ENCODE data around the gene TLCD1. TPM values are rescaled to one million over a fixed set of nuclear protein-coding genes. Genes with fewer than 3 reads are reported as not detected.

TLCD1 gene
- polyA plus RNA-seq, 2 of the 4 experiments (the other 2 are of a cell fraction) = 36.7 to 83.3 TPM

DNA sequence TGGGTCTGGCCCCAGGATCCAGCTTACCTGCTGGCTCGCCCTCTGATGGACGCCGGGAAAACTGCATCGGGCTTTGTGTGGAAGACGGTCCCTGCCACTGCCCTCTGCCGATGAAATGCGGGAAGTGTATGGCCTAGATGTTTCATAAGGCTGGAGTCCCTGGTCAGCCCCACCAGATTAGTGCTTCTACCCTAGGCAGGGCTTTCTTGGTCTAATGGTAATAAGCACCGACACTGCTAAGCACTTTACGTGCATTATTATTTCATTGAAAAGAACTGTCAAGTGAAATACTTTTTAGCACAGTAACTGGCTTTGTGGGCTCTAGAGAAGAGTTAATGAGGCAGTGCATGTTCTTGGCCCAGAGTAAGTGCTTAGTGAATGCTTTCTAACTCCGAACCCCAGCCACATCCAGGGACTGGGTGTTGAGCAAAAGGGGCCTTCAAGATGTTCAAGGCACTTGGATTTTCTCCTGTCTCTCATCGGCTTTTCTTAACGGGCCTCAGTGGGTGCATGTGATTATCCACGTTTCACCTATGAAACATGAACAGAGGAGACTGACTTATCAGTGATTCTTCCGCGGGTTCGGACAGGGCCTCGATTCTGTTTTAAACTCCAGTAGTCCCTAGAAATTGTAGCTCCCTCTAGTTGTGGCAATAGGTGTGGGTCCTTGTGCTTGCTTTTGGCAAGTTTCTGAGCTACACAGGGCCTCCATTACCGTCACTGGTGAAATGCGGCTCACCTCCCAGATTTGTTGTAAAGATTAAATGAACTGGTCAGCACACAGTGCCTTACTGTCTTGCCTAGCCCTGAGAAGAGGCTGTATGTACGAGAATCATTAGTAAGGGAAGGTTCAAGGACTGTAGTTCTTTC lies 24.4 kb upstream of the TLCD1 start (continued):
- TF ChIP-seq, protein P1, sequence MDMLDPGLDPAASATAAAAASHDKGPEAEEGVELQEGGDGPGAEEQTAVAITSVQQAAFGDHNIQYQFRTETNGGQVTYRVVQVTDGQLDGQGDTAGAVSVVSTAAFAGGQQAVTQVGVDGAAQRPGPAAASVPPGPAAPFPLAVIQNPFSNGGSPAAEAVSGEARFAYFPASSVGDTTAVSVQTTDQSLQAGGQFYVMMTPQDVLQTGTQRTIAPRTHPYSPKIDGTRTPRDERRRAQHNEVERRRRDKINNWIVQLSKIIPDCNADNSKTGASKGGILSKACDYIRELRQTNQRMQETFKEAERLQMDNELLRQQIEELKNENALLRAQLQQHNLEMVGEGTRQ (IDR thresholded peaks at IDR 0.05) = no peak
- TF ChIP-seq, protein P2, sequence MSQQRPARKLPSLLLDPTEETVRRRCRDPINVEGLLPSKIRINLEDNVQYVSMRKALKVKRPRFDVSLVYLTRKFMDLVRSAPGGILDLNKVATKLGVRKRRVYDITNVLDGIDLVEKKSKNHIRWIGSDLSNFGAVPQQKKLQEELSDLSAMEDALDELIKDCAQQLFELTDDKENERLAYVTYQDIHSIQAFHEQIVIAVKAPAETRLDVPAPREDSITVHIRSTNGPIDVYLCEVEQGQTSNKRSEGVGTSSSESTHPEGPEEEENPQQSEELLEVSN (IDR thresholded peaks at IDR 0.05; ENCODE audit: borderline replicate concordance, low read depth) = no peak
- no peak for TF ChIP-seq TFCP2L1 (CRISPR knock-in tag; IDR thresholded peaks at IDR 0.05)

DNA sequence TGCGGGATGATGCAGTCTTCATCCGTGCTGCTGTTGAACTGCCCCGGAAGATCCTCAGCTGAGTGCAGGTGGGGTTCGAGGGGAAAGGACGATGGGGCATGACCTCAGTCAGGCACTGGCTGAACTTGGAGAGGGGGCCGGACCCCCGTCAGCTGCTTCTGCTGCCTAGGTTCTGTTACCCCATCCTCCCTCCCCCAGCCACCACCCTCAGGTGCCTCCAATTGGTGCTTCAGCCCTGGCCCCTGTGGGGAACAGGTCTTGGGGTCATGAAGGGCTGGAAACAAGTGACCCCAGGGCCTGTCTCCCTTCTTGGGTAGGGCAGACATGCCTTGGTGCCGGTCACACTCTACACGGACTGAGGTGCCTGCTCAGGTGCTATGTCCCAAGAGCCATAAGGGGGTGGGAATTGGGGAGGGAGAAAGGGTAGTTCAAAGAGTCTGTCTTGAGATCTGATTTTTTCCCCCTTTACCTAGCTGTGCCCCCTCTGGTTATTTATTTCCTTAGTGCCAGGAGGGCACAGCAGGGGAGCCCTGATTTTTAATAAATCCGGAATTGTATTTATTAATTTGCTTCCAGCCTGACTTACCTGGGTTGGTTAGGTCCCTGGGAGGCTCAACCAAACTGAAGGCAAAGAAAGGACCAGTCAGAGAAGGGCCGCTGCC lies 23.6 kb upstream of the TLCD1 start:
- Histone ChIP-seq H3K4me2 (peak overlapping the region; percentile 28; the same call in 2 of the 3 replicates), H3K4me1 (peaks cover 51% of the 10 kb centered on the region), H3K4me3 (no peak overlapping the region), H3K9me3 (no peaks in the 10 kb centered on the region), H3K27ac (peak overlapping the region; percentile 10 to 15; a peak in 3 of 6 replicates)
- DNase-seq (ENCODE audit: low read depth in 1 of 2, low spot score in 1 of 2) (no peak), FAIRE-seq (no peak), ATAC-seq (peak in 1 of 2 experiments; percentile 0; a peak in 3 of 6 replicates)
- POLR2A ChIA-PET = interaction anchor here (0.6 to 12.2 kb wide), 6 partner anchors 23 to 201 kb away, joined by 3 to 369 read pairs (median 4); partner anchors contain the start of genes NEK8, RPL23A and TLCD1
- WGBS (ENCODE audit: missing lambda C conversion rate) = 56% methylated on average over 11 of the region's 11 CpGs
- CTCF ChIA-PET = interaction anchor here (0.6 to 22.6 kb wide), 47 partner anchors 9 to 209 kb away, joined by 3 to 977 read pairs (median 5); partner anchors contain the start of genes DHRS13, FLOT2, NEK8 and PROCA1
- TF ChIP-seq JUN (IDR thresholded peaks at IDR 0.05) = no peak
- TF ChIP-seq FOSL2 (IDR thresholded peaks at IDR 0.05) = no peak
- no peak for TF ChIP-seq FOSL2 (CRISPR knock-in tag; IDR thresholded peaks at IDR 0.05)
- peak; percentile 76; the same call in 1 of the 2 replicates for TF ChIP-seq TP53 (CRISPR knock-in tag; IDR thresholded peaks at IDR 0.05)
- TF ChIP-seq CHD4 (IDR thresholded peaks at IDR 0.05; ENCODE audit: borderline replicate concordance) = no peak
- TF ChIP-seq NR3C1 (IDR thresholded peaks at IDR 0.05) = no peak
- TF ChIP-seq HOXB5 (CRISPR knock-in tag; IDR thresholded peaks at IDR 0.05) = no peak
- no peak for TF ChIP-seq ZFP36 (IDR thresholded peaks at IDR 0.05; ENCODE audit: borderline replicate concordance, partially characterized antibody)
- TF ChIP-seq, protein P3, sequence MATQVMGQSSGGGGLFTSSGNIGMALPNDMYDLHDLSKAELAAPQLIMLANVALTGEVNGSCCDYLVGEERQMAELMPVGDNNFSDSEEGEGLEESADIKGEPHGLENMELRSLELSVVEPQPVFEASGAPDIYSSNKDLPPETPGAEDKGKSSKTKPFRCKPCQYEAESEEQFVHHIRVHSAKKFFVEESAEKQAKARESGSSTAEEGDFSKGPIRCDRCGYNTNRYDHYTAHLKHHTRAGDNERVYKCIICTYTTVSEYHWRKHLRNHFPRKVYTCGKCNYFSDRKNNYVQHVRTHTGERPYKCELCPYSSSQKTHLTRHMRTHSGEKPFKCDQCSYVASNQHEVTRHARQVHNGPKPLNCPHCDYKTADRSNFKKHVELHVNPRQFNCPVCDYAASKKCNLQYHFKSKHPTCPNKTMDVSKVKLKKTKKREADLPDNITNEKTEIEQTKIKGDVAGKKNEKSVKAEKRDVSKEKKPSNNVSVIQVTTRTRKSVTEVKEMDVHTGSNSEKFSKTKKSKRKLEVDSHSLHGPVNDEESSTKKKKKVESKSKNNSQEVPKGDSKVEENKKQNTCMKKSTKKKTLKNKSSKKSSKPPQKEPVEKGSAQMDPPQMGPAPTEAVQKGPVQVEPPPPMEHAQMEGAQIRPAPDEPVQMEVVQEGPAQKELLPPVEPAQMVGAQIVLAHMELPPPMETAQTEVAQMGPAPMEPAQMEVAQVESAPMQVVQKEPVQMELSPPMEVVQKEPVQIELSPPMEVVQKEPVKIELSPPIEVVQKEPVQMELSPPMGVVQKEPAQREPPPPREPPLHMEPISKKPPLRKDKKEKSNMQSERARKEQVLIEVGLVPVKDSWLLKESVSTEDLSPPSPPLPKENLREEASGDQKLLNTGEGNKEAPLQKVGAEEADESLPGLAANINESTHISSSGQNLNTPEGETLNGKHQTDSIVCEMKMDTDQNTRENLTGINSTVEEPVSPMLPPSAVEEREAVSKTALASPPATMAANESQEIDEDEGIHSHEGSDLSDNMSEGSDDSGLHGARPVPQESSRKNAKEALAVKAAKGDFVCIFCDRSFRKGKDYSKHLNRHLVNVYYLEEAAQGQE (IDR thresholded peaks at IDR 0.05) = peak; percentile 9; the same call in 1 of the 2 replicates
- TF ChIP-seq NPAS2 (CRISPR knock-in tag; IDR thresholded peaks at IDR 0.05; ENCODE audit: borderline replicate concordance) = no peak
- no peak for TF ChIP-seq HDAC2 (IDR thresholded peaks at IDR 0.05)
- TF ChIP-seq, protein P4, sequence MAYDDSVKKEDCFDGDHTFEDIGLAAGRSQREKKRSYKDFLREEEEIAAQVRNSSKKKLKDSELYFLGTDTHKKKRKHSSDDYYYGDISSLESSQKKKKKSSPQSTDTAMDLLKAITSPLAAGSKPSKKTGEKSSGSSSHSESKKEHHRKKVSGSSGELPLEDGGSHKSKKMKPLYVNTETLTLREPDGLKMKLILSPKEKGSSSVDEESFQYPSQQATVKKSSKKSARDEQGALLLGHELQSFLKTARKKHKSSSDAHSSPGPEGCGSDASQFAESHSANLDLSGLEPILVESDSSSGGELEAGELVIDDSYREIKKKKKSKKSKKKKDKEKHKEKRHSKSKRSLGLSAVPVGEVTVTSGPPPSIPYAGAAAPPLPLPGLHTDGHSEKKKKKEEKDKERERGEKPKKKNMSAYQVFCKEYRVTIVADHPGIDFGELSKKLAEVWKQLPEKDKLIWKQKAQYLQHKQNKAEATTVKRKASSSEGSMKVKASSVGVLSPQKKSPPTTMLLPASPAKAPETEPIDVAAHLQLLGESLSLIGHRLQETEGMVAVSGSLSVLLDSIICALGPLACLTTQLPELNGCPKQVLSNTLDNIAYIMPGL (CRISPR knock-in tag; IDR thresholded peaks at IDR 0.05; ENCODE audit: borderline replicate concordance) = no peak
- TF ChIP-seq ZC3H11A (IDR thresholded peaks at IDR 0.05) = no peak
- no peak for TF ChIP-seq RNF2 (IDR thresholded peaks at IDR 0.05; ENCODE audit: borderline replicate concordance, low read depth)
- TF ChIP-seq, protein P5, sequence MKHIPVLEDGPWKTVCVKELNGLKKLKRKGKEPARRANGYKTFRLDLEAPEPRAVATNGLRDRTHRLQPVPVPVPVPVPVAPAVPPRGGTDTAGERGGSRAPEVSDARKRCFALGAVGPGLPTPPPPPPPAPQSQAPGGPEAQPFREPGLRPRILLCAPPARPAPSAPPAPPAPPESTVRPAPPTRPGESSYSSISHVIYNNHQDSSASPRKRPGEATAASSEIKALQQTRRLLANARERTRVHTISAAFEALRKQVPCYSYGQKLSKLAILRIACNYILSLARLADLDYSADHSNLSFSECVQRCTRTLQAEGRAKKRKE (CRISPR knock-in tag; IDR thresholded peaks at IDR 0.05; ENCODE audit: low read depth) = no peak
- TF ChIP-seq, protein P6, sequence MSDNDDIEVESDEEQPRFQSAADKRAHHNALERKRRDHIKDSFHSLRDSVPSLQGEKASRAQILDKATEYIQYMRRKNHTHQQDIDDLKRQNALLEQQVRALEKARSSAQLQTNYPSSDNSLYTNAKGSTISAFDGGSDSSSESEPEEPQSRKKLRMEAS (IDR thresholded peaks at IDR 0.05) = no peak
